ENCODE data around the gene PRKAR1B.

- TF ChIP-seq, protein P1, sequence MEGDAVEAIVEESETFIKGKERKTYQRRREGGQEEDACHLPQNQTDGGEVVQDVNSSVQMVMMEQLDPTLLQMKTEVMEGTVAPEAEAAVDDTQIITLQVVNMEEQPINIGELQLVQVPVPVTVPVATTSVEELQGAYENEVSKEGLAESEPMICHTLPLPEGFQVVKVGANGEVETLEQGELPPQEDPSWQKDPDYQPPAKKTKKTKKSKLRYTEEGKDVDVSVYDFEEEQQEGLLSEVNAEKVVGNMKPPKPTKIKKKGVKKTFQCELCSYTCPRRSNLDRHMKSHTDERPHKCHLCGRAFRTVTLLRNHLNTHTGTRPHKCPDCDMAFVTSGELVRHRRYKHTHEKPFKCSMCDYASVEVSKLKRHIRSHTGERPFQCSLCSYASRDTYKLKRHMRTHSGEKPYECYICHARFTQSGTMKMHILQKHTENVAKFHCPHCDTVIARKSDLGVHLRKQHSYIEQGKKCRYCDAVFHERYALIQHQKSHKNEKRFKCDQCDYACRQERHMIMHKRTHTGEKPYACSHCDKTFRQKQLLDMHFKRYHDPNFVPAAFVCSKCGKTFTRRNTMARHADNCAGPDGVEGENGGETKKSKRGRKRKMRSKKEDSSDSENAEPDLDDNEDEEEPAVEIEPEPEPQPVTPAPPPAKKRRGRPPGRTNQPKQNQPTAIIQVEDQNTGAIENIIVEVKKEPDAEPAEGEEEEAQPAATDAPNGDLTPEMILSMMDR (IDR thresholded peaks at IDR 0.05 in 8 of 11, conservative IDR thresholded peaks at IDR 0.05 in 3 of 11): no peak
- TF ChIP-seq POLR2A (IDR thresholded peaks at IDR 0.05): no peak
Measured at GRCh38 chr7:741191-741671, 14.2 kb upstream of the PRKAR1B start.
